PFSK-1 (cell line): ENCODE results near the gene RGN. TPM values are rescaled to one million over a fixed set of nuclear protein-coding genes. Genes with fewer than 3 reads are reported as not detected.

Experiments
- FOXP2 ChIP-seq: optimal IDR thresholded peaks from 2 replicates; pipeline ENCODE3; 2011; ENCODE audit warnings: borderline replicate concordance, control low read depth, inconsistent platforms; ENCODE audit not compliant: insufficient read depth; ENCODE audit errors: extremely low read length, extremely low read depth
- POLR2AphosphoS5 ChIP-seq: IDR thresholded peaks from 2 replicates; pipeline ENCODE4 v1.6.1; 2012; ENCODE audit warnings: low read depth, mild to moderate bottlenecking, control low read depth, low read length, moderate library complexity
- SIN3A ChIP-seq: IDR thresholded peaks from 2 replicates; pipeline ENCODE4 v1.6.1; 2012; ENCODE audit warnings: mild to moderate bottlenecking, low read length, moderate library complexity, borderline replicate concordance; ENCODE audit not compliant: insufficient read depth
- TAF1 ChIP-seq: IDR thresholded peaks from 2 replicates; pipeline ENCODE4 v1.6.1; 2012; ENCODE audit warnings: low read length, control low read depth, borderline replicate concordance; ENCODE audit not compliant: insufficient read depth
- polyA plus RNA-seq: library from polyadenylated mRNA; unstranded; fragments of >200 nt; gene quantifications from one replicate; pipeline ENCODE4 v1.2.1, GENCODE V29; 2012; ENCODE audit warnings: low read depth, missing spikeins; ENCODE audit not compliant: insufficient read length
- TF ChIP-seq, protein P1 (sequence below), 2 experiments: IDR thresholded peaks; 2 replicates each; pipeline versions ENCODE4 v1.6.1 to v1.8.0; 2011 to 2012; ENCODE audit warnings: low read depth in 2 of 2, low read length in 2 of 2, control low read depth in 1 of 2, inconsistent platforms in 1 of 2, mild to moderate bottlenecking in 1 of 2, moderate library complexity in 1 of 2; ENCODE audit not compliant: insufficient read depth in 1 of 2

RGN gene
- 0.24 TPM for polyA plus RNA-seq

GRCh38 chrX:47078129-47079043, at the start of gene RGN:
RGN (plus strand) TSS chrX:47078443; CDS start chrX:47081145, 2,702 bp downstream.
- TF ChIP-seq POLR2AphosphoS5: no peak
- TF ChIP-seq FOXP2: no peak
- TF ChIP-seq TAF1: no peak
- TF ChIP-seq SIN3A: no peak
- TF ChIP-seq, protein P1, sequence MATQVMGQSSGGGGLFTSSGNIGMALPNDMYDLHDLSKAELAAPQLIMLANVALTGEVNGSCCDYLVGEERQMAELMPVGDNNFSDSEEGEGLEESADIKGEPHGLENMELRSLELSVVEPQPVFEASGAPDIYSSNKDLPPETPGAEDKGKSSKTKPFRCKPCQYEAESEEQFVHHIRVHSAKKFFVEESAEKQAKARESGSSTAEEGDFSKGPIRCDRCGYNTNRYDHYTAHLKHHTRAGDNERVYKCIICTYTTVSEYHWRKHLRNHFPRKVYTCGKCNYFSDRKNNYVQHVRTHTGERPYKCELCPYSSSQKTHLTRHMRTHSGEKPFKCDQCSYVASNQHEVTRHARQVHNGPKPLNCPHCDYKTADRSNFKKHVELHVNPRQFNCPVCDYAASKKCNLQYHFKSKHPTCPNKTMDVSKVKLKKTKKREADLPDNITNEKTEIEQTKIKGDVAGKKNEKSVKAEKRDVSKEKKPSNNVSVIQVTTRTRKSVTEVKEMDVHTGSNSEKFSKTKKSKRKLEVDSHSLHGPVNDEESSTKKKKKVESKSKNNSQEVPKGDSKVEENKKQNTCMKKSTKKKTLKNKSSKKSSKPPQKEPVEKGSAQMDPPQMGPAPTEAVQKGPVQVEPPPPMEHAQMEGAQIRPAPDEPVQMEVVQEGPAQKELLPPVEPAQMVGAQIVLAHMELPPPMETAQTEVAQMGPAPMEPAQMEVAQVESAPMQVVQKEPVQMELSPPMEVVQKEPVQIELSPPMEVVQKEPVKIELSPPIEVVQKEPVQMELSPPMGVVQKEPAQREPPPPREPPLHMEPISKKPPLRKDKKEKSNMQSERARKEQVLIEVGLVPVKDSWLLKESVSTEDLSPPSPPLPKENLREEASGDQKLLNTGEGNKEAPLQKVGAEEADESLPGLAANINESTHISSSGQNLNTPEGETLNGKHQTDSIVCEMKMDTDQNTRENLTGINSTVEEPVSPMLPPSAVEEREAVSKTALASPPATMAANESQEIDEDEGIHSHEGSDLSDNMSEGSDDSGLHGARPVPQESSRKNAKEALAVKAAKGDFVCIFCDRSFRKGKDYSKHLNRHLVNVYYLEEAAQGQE (IDR thresholded peaks at IDR 0.05; ENCODE audit: insufficient read depth in 1 of 2, low read depth in 2 of 2, low read length in 2 of 2): no peak

DNA sequence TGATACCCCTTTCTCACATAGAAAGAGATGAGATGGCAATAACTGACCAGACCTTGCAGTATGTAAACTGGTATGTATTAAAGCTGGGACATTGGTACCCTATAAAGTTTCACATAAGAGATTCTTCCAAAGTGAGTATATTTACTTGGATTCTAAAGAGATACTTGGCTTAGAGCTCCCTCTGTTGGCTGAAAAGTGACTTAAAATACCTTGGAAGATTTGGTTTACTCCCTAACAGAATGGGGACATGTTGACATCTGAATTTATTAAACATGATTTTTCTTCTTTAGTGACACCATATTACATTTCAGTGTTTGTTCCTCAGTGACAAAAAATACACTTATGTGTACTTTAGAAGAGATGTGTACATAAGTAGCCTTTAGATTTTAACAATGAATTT, 47.9 kb upstream of the RGN start:
- TF ChIP-seq SIN3A (no peak), TAF1 (no peak), FOXP2 (no peak), POLR2AphosphoS5 (no peak)
- TF ChIP-seq, protein P1 (IDR thresholded peaks at IDR 0.05; ENCODE audit: insufficient read depth in 1 of 2, low read depth in 2 of 2, low read length in 2 of 2): no peak

GRCh38 chrX:47047989-47048388, 30.3 kb upstream of the RGN start:
- TF ChIP-seq FOXP2: no peak
- no peak for TF ChIP-seq POLR2AphosphoS5
- TF ChIP-seq SIN3A: no peak
- TF ChIP-seq, protein P1 (IDR thresholded peaks at IDR 0.05; ENCODE audit: insufficient read depth in 1 of 2, low read depth in 2 of 2, low read length in 2 of 2): no peak
- no peak for TF ChIP-seq TAF1

DNA sequence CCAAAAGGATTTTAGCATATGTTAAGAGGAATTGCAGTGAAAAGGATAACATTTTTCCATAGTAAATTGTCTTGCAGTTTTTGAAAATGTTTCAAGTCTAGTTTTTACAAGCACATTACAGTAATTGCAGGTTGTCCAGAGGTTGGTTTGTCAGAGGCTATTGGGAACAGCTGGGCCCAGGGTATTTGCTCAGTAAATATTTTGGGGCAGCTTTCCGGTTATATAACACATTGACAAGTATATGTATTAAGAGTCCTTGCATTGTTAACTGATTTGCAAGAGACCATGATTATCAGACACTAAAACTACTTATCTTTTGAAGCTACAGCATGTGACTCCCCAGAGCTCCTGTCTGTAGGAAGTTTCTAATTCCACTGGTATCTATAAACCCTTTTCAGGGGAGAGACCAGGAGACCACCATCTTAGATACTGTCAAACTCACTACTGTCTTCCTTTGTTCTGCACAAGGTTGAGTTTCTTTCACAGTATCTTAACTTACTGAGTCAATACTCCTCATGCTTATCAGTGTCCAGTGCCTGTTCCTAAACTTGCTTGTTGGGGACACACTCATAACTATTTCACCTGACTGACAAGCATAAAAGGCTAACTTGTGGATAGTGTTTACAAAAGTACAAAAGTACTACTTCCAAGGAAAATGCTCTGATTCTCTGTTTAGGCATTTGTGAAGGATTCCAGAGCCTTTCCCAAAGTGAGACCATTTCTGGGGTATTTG, 18.9 kb upstream of the RGN start:
- TF ChIP-seq POLR2AphosphoS5: no peak
- no peak for TF ChIP-seq SIN3A
- no peak for TF ChIP-seq TAF1
- TF ChIP-seq, protein P1 (IDR thresholded peaks at IDR 0.05; ENCODE audit: insufficient read depth in 1 of 2, low read depth in 2 of 2, low read length in 2 of 2): no peak
- TF ChIP-seq FOXP2: no peak
